ENCODE measurements around the gene ANO3. TPM values are rescaled to one million over a fixed set of nuclear protein-coding genes. Genes with fewer than 3 reads are reported as not detected.

Gene ANO3
- total and polyA plus RNA-seq, 2 donors (not counting 3 experiments of a cell fraction or from before 2014, with no cell fraction given), result not detected

DNA sequence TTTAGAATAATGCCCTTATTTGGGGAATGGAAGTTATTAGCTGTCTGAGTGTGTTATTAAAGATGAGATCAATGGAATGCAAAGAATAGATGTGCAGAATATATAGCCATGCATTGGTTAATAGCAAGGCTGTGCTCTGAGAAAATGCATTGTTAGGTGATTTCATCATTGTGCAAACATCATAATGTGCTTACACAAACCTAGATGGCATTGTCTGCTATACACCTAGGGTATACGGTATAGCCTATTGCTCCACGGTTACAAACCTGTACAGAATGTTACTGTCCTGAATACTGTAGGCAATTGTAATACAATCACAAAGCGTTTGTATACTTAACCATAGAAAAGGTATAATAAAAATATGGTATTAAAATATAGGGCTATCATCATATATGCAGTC, 364.4 kb downstream of the ANO3 start:
- Histone ChIP-seq H3K27ac (ENCODE audit: insufficient read depth, low read depth, low read length) (no peak overlapping the region), H3K27me3 (ENCODE audit: control insufficient read depth in 2 of 2, insufficient read depth in 2 of 2, low read length in 2 of 2) (no peaks in the 10 kb centered on the region), H3K9me1 (replicated peaks; ENCODE audit: control insufficient read depth, extremely low read depth, insufficient read depth, low read length) (no peaks in the 10 kb centered on the region), H3K4me2 (ENCODE audit: insufficient read depth, low read length) (no peak overlapping the region), H4K20me1 (replicated peaks; ENCODE audit: control insufficient read depth, extremely low read depth, insufficient read depth, low read length) (no peaks in the 10 kb centered on the region), H3K9me3 (replicated peaks; ENCODE audit: control insufficient read depth, insufficient read depth, low read length) (no peaks in the 10 kb centered on the region), H2AFZ (ENCODE audit: low read depth, low read length) (no peak overlapping the region), H3K9ac (replicated peaks; ENCODE audit: extremely low read depth, insufficient read depth, low read length) (no peak overlapping the region), H3K36me3 (ENCODE audit: control insufficient read depth in 2 of 2, extremely low read depth in 1 of 2, insufficient read depth in 2 of 2, low read length in 2 of 2) (no peaks in the 10 kb centered on the region), H3K4me3 (replicated peaks in 1 of 3; ENCODE audit: insufficient read depth in 1 of 3, low read depth in 1 of 3, low read length in 3 of 3) (no peak overlapping the region), H3K4me1 (ENCODE audit: control insufficient read depth, extremely low read depth, insufficient read depth, low read length) (no peaks in the 10 kb centered on the region), H3K79me2 (ENCODE audit: control insufficient read depth, insufficient read depth, low read length) (no peaks in the 10 kb centered on the region)
- BruUV-seq (replicated peaks), result no TSS peak
- dilution Hi-C loops (cut with MboI; ENCODE audit: extremely low pct_ligation_motif_present, low sequenced_read_pairs), result no loop called here
- ChIA-PET POLR2A (no interaction called here), CTCF (no interaction called here)
- TF ChIP-seq GATA2 (IDR thresholded peaks at IDR 0.05; ENCODE audit: insufficient read depth, insufficient read length, low read depth, low read length) (no peak), POLR2A (IDR thresholded peaks at IDR 0.05; ENCODE audit: low read depth, low read length) (no peak), FOS (IDR thresholded peaks at IDR 0.05; ENCODE audit: borderline replicate concordance, insufficient read depth, low read length) (no peak), MYC (IDR thresholded peaks at IDR 0.05; ENCODE audit: low read depth, low read length) (no peak)
- TF ChIP-seq, protein P1, sequence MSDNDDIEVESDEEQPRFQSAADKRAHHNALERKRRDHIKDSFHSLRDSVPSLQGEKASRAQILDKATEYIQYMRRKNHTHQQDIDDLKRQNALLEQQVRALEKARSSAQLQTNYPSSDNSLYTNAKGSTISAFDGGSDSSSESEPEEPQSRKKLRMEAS (IDR thresholded peaks at IDR 0.05; ENCODE audit: insufficient read depth, insufficient read length), result no peak
- intact Hi-C loops (cut with micrococcal nuclease), result no loop called here
- FAIRE-seq (no peak), DNase-seq (ENCODE audit: low read depth, low spot score) (no peak)

DNA sequence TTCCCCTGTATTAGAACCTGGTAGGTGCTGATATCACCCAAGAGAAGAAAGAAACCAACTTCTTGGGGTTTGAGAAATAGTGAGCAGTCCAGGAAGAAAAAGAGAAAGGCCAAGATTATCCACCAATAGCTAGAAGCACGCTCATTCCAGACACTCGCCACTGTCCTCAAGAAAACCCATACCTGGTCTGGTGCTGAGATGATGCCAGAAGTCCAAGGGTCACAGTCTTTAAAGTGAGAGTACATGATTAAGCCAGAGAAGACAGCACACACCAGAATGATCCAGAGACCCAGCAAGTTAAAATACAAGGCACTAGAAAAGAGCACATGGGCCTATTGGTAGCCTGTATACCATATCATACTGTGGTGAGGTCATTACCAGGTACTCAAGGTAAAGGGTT, 366.3 kb downstream of the ANO3 start:
- Histone ChIP-seq H3K36me3 (ENCODE audit: control insufficient read depth in 2 of 2, extremely low read depth in 1 of 2, insufficient read depth in 2 of 2, low read length in 2 of 2) (no peaks in the 10 kb centered on the region), H3K9me3 (replicated peaks; ENCODE audit: control insufficient read depth, insufficient read depth, low read length) (no peaks in the 10 kb centered on the region), H2AFZ (ENCODE audit: low read depth, low read length) (no peak overlapping the region), H3K4me2 (ENCODE audit: insufficient read depth, low read length) (no peak overlapping the region), H3K9ac (replicated peaks; ENCODE audit: extremely low read depth, insufficient read depth, low read length) (no peak overlapping the region), H3K27me3 (ENCODE audit: control insufficient read depth in 2 of 2, insufficient read depth in 2 of 2, low read length in 2 of 2) (no peaks in the 10 kb centered on the region), H3K4me1 (ENCODE audit: control insufficient read depth, extremely low read depth, insufficient read depth, low read length) (no peaks in the 10 kb centered on the region), H3K27ac (ENCODE audit: insufficient read depth, low read depth, low read length) (no peak overlapping the region), H3K4me3 (replicated peaks in 1 of 3; ENCODE audit: insufficient read depth in 1 of 3, low read depth in 1 of 3, low read length in 3 of 3) (no peak overlapping the region), H4K20me1 (replicated peaks; ENCODE audit: control insufficient read depth, extremely low read depth, insufficient read depth, low read length) (no peaks in the 10 kb centered on the region), H3K9me1 (replicated peaks; ENCODE audit: control insufficient read depth, extremely low read depth, insufficient read depth, low read length) (no peaks in the 10 kb centered on the region), H3K79me2 (ENCODE audit: control insufficient read depth, insufficient read depth, low read length) (no peaks in the 10 kb centered on the region)
- no TSS peak for BruUV-seq (replicated peaks)
- intact Hi-C loops (cut with micrococcal nuclease), result no loop called here
- FAIRE-seq (no peak), DNase-seq (ENCODE audit: low read depth, low spot score) (no peak)
- TF ChIP-seq FOS (IDR thresholded peaks at IDR 0.05; ENCODE audit: borderline replicate concordance, insufficient read depth, low read length), result no peak
- TF ChIP-seq, protein P1 (IDR thresholded peaks at IDR 0.05; ENCODE audit: insufficient read depth, insufficient read length), result no peak
- TF ChIP-seq, protein P2, sequence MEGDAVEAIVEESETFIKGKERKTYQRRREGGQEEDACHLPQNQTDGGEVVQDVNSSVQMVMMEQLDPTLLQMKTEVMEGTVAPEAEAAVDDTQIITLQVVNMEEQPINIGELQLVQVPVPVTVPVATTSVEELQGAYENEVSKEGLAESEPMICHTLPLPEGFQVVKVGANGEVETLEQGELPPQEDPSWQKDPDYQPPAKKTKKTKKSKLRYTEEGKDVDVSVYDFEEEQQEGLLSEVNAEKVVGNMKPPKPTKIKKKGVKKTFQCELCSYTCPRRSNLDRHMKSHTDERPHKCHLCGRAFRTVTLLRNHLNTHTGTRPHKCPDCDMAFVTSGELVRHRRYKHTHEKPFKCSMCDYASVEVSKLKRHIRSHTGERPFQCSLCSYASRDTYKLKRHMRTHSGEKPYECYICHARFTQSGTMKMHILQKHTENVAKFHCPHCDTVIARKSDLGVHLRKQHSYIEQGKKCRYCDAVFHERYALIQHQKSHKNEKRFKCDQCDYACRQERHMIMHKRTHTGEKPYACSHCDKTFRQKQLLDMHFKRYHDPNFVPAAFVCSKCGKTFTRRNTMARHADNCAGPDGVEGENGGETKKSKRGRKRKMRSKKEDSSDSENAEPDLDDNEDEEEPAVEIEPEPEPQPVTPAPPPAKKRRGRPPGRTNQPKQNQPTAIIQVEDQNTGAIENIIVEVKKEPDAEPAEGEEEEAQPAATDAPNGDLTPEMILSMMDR (IDR thresholded peaks at IDR 0.05; ENCODE audit: extremely low read depth in 1 of 2, insufficient read depth in 1 of 2, low read depth in 1 of 2, low read length in 2 of 2), result no peak
- TF ChIP-seq MYC (IDR thresholded peaks at IDR 0.05; ENCODE audit: low read depth, low read length), result no peak
- no peak for TF ChIP-seq EZH2 (IDR thresholded peaks at IDR 0.05; ENCODE audit: borderline replicate concordance, low read depth, low read length, severe bottlenecking)
- no peak for TF ChIP-seq GATA2 (IDR thresholded peaks at IDR 0.05; ENCODE audit: insufficient read depth, insufficient read length, low read depth, low read length)
- no peak for TF ChIP-seq JUN (IDR thresholded peaks at IDR 0.05; ENCODE audit: borderline replicate concordance, insufficient read depth, insufficient read length, low read depth)
- TF ChIP-seq POLR2AphosphoS5 (IDR thresholded peaks at IDR 0.05; ENCODE audit: insufficient read depth, low read depth, low read length), result no peak
- TF ChIP-seq POLR2A (IDR thresholded peaks at IDR 0.05; ENCODE audit: low read depth, low read length), result no peak
- dilution Hi-C loops (cut with MboI; ENCODE audit: extremely low pct_ligation_motif_present, low sequenced_read_pairs), result no loop called here
- POLR2A ChIA-PET, result no interaction called here
- CTCF ChIA-PET, result no interaction called here

Data from endothelial cell of umbilical vein (primary cell).